ENCODE data around the gene DNAAF8.

The DNAAF8 gene

DNA sequence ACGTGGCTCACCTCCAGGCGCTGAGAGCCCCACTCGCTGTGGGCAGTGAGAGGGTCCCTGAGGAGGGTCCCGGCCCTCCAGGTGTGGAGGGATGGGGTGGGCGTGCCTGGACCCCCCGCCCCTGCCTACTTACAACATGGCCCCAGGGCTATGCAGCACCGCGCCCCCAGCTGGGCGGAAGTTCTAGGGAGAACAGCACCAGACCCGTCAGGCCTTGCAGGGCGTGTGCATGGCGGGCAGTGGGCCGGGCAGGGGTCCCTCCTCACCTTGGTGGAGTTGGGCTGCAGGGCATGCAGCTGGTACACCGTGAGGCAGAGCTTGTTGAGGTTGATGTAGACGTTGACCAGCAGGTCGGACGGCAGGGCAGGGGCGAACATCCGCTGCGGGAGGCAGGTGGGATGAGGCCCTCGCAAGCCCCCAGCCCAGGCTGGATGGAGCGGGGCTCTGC, 63.5 kb downstream of the DNAAF8 start:
- no peak for DNase-seq (ENCODE audit: extremely low read depth in 1 of 2, low read depth in 1 of 2)

DNA sequence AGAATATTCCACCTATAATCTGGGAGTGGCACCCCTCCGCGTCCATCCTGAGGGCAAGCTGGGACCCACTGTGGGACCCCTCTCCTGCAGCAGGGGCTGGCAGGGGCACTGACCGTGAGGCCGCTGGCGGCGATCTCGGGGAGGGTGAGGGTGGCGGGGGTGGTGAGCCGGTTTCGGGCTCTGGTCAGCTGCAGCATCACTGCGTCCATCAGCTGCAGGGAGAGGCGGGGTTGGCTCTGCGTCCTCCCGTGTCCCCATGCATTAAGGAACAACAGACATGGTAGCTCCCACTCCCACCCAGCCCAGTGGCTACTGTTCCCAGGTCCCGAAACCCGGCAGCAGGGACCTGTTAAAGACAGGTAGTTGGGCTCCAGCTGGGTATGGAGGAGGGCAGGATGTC, 64.1 kb downstream of the DNAAF8 start:
- no peak for DNase-seq (ENCODE audit: extremely low read depth in 1 of 2, low read depth in 1 of 2)
